GM21717 (cell line): Measurements from ENCODE around the gene CD27.
"Not testable (repeated sequence)": the region's sequence is repeated elsewhere in the genome, so short reads cannot be mapped to it uniquely, and the experiment has no call there.

Source experiments
- ATAC-seq: cut with Tn5 transposase; IDR thresholded peaks from one replicate; pipeline ENCODE4 v1.9.1; 2021; ENCODE audit warnings: mild to moderate bottlenecking, moderate library complexity; ENCODE audit not compliant: unreplicated experiment

Gene CD27

DNA sequence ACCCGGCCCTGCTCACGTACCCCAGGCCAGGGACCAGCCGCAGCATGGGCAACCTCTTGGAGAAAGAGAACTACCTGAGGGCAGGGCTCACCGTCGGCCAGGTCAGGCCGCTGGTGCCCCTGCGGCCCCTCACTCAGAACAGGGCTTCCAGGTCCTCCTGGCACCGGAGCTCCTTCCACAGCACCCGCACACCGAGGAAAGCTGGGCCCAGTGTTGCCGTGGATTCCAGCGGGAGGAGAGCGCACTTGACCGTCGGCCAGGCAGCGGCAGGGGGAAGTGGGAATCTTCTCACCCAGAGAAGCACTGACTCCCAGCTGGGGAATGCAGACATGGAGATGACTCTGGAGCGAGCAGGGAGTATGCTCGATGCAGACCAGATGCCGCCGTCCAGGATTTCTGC lies 33.7 kb downstream of the CD27 start:
- no peak for ATAC-seq

DNA sequence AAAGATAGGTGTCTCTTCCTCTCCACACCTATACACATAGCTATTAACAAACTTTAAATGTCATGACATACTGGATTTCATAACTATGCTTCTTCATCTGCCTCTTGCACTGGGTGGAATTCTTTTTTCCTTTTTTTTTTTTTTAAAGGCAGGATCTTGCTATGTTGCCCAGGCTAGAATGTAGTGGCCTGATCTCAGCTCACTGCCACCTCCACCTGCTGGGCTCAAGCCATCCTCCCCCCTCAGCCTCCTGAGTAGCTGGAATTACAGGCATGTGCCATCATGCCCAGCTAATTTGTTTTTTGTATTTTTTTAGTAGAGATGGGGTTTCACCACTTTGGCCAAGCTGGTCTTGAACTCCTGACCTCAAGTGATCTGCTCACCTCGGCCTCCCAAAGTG lies 43.5 kb downstream of the CD27 start:
- no peak for ATAC-seq

DNA sequence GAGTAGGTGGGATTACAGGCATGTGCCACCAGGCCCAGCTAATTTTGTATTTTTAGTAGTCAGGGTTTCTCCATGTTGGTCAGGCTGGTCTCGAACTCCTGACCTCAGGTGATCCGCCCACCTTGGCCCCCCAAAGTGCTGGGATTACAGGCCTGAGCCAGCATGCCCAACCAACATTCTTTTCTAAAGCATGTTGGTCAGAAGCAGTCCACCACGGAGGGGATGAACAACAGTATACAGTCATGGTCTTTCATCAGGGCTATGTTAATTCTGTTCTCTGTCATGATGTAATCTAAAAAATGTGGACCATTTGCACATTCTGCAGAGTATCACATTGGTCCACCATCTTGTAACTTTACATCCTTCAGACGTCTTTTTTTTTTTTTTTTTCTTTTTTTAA lies 44.7 kb downstream of the CD27 start:
- ATAC-seq: no peak

DNA sequence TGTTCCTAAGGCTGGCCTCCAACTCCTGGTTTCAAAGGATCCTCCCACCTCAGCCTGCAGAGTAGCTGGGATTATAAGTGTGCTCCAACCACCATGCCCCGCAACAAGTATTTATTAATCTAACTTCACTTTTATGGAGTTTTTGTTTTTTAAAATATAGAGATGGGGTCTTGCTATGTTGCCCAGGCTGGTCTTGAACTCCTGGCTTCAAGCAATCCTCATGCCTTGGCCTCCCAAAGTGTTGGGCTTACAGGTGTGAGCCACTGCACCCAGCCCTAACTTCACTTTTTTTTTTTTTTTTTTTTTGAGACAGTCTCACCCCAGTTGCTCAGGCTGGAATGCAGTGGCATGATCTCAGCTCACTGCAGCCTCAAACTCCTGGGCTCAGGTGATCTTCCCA lies 45.9 kb downstream of the CD27 start:
- ATAC-seq: not testable (repeated sequence)

DNA sequence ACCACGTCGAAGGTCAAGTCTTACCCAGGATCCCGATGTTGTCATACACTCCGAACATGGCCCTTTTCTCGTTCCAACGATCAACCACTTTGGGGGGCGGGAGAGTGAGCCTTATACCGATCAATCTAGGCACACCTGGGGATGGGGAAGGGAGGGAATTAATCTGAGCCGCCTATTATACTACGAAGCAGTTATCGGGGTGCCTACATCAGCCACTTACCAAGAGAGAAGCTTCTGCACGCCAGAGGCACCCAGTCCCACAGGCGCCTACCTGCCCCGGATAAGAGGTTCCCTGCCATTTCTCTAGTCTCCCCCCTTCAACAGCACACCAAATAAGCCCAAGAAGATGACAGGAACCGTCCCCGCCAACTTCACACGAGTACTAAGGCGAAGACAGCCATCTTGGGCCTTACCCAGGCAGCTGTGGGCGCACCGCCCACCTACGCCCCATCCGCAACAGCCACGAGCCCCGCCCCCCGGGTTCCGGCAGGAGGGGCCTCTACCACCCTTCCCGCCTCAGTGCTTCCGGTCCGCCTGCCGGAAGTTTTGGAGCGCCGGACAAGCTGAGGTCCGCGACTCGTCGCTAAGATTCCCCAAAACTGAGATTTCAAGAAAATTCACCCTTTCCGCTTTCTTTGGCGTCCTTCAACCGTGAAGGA lies 48.2 kb downstream of the CD27 start, which contains the start of gene MRPL51:
Gene MRPL51 (minus strand): TSS at position 425 of the 659 bp plus-strand sequence. CDS start 126 bp downstream, at position 299.
- peak; percentile 61 for ATAC-seq

DNA sequence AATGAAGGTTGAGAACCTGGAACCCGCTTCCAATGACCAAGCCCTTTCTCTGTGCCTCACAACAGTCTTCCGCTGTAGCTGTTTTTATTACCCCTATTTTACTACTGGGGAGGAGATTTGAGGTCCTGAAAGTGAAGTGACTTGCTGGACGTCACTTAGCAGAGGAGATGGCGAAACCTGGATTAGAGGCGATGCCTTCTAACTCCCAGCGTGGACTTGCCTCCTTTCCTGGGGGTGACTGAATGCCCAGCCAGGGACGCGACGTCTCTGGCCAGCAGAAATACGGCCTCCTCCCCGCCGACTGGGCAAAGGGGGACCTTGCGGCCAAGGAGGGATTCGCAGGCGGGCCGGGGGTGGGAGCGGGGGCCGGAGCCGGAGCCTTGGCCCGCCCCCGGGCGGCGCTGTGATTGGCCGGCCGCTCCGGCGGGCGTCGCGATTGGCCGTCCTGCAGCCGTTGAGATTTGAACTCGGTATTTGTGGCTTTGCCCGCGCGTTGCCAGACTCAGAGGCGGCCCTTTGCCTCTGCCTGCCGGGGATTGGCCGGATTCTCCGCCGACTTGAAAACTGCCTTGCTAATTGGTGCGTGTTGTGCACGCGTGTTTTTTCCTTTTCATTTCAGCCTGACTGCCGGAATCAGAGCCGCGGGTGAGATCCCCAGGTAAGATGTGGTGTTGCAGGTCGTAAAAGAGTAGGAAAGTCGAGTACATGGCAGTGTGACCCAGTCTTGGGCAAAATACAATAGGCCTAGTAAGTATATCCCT lies 48.9 kb downstream of the CD27 start, which contains the start of gene NCAPD2:
Gene NCAPD2 (plus strand): TSS at position 606 of the 761 bp plus-strand sequence. CDS start 997 bp downstream, outside the sequence.
- ATAC-seq: peak; percentile 83

DNA sequence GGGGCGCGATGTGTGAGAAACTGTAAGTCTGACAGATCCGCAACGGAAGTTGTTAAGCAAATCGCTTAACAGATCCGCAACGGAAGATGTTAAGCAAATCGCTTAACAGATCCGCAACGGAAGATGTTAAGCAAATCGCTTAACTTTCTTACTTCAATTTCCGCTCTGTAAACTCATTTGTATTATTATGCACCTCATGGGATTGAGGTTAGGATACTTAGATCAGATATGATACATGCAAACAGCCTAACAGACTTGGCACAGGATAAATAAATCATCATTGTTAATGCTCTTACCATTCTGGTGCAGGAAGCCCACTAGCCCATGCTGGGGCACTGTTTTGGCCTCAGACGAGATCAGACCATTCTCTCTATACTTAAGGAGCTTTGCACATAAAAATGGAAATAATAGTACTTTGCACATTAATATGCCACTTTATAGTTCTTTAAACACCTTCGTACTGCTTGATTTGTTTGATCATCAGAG lies 49.5 kb downstream of the CD27 start:
- ATAC-seq: peak; percentile 24

DNA sequence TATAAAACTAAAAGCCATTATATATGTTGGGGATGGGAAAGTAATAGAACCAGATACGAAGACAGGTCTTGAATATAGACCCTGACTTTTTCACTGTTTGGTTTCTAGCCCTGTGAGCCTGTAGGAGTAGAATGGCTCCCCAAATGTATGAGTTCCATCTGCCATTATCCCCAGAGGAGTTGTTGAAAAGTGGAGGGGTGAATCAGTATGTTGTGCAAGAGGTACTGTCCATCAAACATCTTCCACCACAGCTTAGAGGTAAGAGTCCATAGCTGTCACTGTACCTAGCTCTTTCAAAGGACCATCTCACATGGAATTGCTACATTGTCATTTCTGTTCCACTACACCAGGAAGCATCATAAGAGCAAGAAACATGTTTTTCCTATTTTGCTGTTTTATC lies 50.2 kb downstream of the CD27 start:
- no peak for ATAC-seq

DNA sequence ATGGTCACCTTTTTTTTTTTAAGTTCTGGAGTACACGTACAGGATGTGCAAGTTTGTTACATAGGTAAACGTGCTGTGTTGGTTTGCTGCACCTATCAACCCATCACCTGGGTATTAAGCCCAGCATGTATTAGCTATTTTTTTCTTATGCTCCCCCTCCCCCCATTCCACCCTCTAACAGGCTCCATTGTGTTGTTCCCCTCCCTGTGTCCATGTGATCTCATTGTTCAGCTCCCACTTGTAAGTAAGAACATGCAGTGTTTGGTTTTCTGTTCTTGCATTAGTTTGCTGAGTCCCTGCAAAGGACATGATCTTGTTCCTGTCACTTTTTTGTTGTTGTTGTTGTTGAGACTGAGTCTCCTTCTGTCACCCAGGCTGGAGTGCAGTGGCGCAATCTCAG lies 52.5 kb downstream of the CD27 start:
- not testable (repeated sequence) for ATAC-seq

DNA sequence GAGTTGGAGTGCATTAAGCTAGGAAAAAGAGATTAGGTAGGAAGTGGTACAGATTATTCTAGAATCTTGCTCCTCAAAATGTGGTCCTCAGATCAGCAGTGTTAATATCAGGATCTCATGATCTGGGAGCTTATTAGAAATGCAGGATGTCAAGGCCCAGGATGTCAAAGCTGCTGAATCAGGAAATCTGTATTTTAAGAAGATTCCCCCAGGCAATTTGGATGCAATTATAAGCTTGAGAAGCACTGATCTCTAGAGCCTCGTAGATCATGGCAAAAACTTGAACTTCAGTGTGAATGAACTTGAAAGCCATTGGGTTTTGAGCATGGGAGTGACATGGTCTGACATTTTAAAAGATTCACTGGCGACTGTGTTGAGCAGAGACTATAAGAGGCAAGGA lies 55.7 kb downstream of the CD27 start:
- ATAC-seq: no peak
